GM23338 (cell line): ENCODE results near the gene MS4A18. TPM values are rescaled to one million over a fixed set of nuclear protein-coding genes. Genes with fewer than 3 reads are reported as not detected.

Experiments
- ATAC-seq: fragments of 200-7000 bp; cut with Tn5 transposase; 3 replicates; pipeline ENCODE4 v1.9.1; 2020
- DNase-seq: peaks from one replicate; pipeline ENCODE4 v3.0.0-alpha.2; 2015; ENCODE audit warnings: low spot score
- H2AFZ ChIP-seq: fragments of 200-600 bp; sonication (generic); 2 replicates; pipeline ENCODE4 v1.8.0; 2016; ENCODE audit warnings: antibody characterized with exemption, mild to moderate bottlenecking, moderate library complexity
- H3F3A ChIP-seq: fragments of 200-600 bp; sonication (generic); replicated peaks from 2 replicates; pipeline ENCODE4 v1.8.0; 2017; ENCODE audit warnings: antibody characterized with exemption, mixed run types, low read depth
- H3K27ac ChIP-seq: fragments of 200-600 bp; sonication (generic); 2 replicates; pipeline ENCODE4 v1.6.1; 2016; ENCODE audit warnings: low read depth
- H3K27me3 ChIP-seq: fragments of 200-600 bp; sonication (generic); 2 replicates; pipeline ENCODE4 v1.8.0; 2016; ENCODE audit warnings: mild to moderate bottlenecking, mixed run types, moderate library complexity; ENCODE audit not compliant: insufficient read depth
- H3K36me3 ChIP-seq: fragments of 200-600 bp; sonication (generic); 2 replicates; pipeline ENCODE4 v1.8.0; 2016; ENCODE audit warnings: mild to moderate bottlenecking; ENCODE audit not compliant: insufficient read depth
- H3K4me1 ChIP-seq: fragments of 200-600 bp; sonication (generic); 2 replicates; pipeline ENCODE4 v1.8.0; 2016; ENCODE audit warnings: mild to moderate bottlenecking, moderate library complexity; ENCODE audit not compliant: insufficient read depth
- H3K4me2 ChIP-seq: fragments of 200-600 bp; sonication (generic); 2 replicates; pipeline ENCODE4 v1.7.1; 2017; ENCODE audit warnings: mixed run types
- H3K4me3 ChIP-seq: fragments of 200-600 bp; sonication (generic); 2 replicates; pipeline ENCODE4 v1.6.1; 2016; ENCODE audit warnings: mixed run types
- H3K79me2 ChIP-seq: fragments of 200-600 bp; sonication (generic); replicated peaks from 2 replicates; pipeline ENCODE4 v1.8.0; 2017; ENCODE audit warnings: mild to moderate bottlenecking; ENCODE audit not compliant: insufficient read depth
- H3K9me2 ChIP-seq: fragments of 200-600 bp; sonication (generic); 2 replicates; pipeline ENCODE4 v1.8.0; 2017; ENCODE audit not compliant: insufficient read depth
- H4K20me1 ChIP-seq: fragments of 200-600 bp; sonication (generic); replicated peaks from 2 replicates; pipeline ENCODE4 v1.8.0; 2017; ENCODE audit warnings: mild to moderate bottlenecking; ENCODE audit not compliant: insufficient read depth
- H3K27ac Mint-ChIP-seq: 2 replicates; pipeline ENCODE4 v1.8.0; 2020; ENCODE audit warnings: inconsistent platforms, mild to moderate bottlenecking, moderate library complexity, mixed read lengths
- H3K27me3 Mint-ChIP-seq: 3 replicates; pipeline ENCODE4 v1.8.0; 2022; ENCODE audit warnings: low read depth, mild to moderate bottlenecking, moderate library complexity, mixed read lengths, inconsistent platforms; ENCODE audit not compliant: insufficient read depth, poor library complexity
- H3K36me3 Mint-ChIP-seq: 3 replicates; pipeline ENCODE4 v1.8.0; 2021; ENCODE audit warnings: low read depth, mild to moderate bottlenecking, inconsistent platforms, moderate library complexity, mixed read lengths
- H3K4me1 Mint-ChIP-seq: 3 replicates; pipeline ENCODE4 v1.8.0; 2020; ENCODE audit warnings: mild to moderate bottlenecking, inconsistent platforms, mixed read lengths
- H3K4me3 Mint-ChIP-seq: 3 replicates; pipeline ENCODE4 v1.8.0; 2021; ENCODE audit warnings: moderate library complexity, mild to moderate bottlenecking, inconsistent platforms, mixed read lengths
- H3K9me3 Mint-ChIP-seq: 3 replicates; pipeline ENCODE4 v1.8.0; 2020; ENCODE audit warnings: moderate library complexity, mild to moderate bottlenecking, inconsistent platforms, mixed read lengths
- CREB1 ChIP-seq: fragments of 250-450 bp; sonication (Bioruptor Pico); IDR thresholded peaks from 2 replicates; pipeline ENCODE4 v1.5.0; 2020; ENCODE audit warnings: low read depth, mild to moderate bottlenecking, moderate library complexity
- EZH2 ChIP-seq: fragments of 200-600 bp; sonication (generic); IDR thresholded peaks from one replicate; pipeline ENCODE4 v1.8.0; 2017; ENCODE audit warnings: antibody characterized with exemption, mild to moderate bottlenecking, low read depth; ENCODE audit not compliant: unreplicated experiment
- JUNB ChIP-seq: IDR thresholded peaks from one replicate; pipeline ENCODE4 v1.6.1; 2016; ENCODE audit warnings: antibody characterized with exemption; ENCODE audit not compliant: unreplicated experiment
- NANOG ChIP-seq: IDR thresholded peaks from 2 replicates; pipeline ENCODE4 v1.6.1; 2016; ENCODE audit warnings: antibody characterized with exemption, borderline replicate concordance
- POLR2AphosphoS5 ChIP-seq: IDR thresholded peaks from 2 replicates; pipeline ENCODE4 v1.6.1; 2016; ENCODE audit warnings: antibody characterized with exemption, low read depth
- STAT1 ChIP-seq: IDR thresholded peaks from one replicate; pipeline ENCODE4 v1.6.1; 2016; ENCODE audit warnings: antibody characterized with exemption; ENCODE audit not compliant: unreplicated experiment
- ZNF114 ChIP-seq: fragments of 250-450 bp; sonication (Bioruptor Pico); IDR thresholded peaks from 2 replicates; pipeline ENCODE4 v1.5.0; 2020; ENCODE audit warnings: mild to moderate bottlenecking, moderate library complexity
- ZNF331 ChIP-seq: fragments of 250-450 bp; sonication (Bioruptor Pico); IDR thresholded peaks from 2 replicates; pipeline ENCODE4 v1.5.0; 2020; ENCODE audit warnings: low read depth, mild to moderate bottlenecking, moderate library complexity
- polyA plus RNA-seq: library from polyadenylated mRNA; unstranded; fragments of >200 nt; fragmentation: Nextera tagmentation; extraction: Ambion mirVana; gene quantifications from 2 replicates; pipeline ENCODE4 v1.2.1, GENCODE V29; 2016
- total RNA-seq: library from RNA; depleted of rRNA; stranded (reverse); fragments of >200 nt; shearing (Covaris generic); gene quantifications from 2 replicates; pipeline ENCODE4 v1.2.3, GENCODE V29; 2014
- TF ChIP-seq, protein P1 (sequence below), 2 experiments: fragments of 200-600 bp in 1 of 2; sonication (generic) in 1 of 2; conservative IDR thresholded peaks; 2 replicates each; pipeline versions ENCODE4 v1.5.1 to v1.6.1; 2016 to 2017; ENCODE audit warnings: antibody characterized with exemption in 2 of 2, low read depth in 2 of 2, mild to moderate bottlenecking in 2 of 2, moderate library complexity in 1 of 2
- TF ChIP-seq, protein P2 (sequence below): IDR thresholded peaks from 2 replicates; pipeline ENCODE4 v1.6.1; 2016; ENCODE audit warnings: antibody characterized with exemption

MS4A18 gene
- total and polyA plus RNA-seq, 2 experiments from 2014 or later, result not detected

DNA sequence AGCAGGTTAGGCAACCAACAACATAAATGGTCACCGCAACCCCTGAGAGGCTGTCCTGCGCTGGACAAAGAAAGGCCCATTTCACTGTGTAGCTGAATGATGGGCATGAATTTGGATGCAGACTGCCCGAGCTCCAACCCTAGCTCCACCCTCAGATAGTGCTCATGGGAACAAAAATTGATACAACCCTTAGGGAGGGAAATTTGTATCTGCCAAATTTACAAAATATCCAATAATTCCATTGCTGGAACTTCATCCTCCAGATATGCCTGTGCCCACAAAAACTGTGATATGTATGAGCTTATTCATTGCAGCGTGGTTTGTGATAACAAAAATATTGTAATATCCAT is 23.1 kb upstream of the MS4A18 start:
- ATAC-seq (no peak), DNase-seq (no peak)
- Mint-ChIP-seq H3K4me1 (peaks cover 10% of the 10 kb centered on the region; the same call in 2 of the 3 replicates), H3K27me3 (no peaks in the 10 kb centered on the region), H3K9me3 (no peaks in the 10 kb centered on the region), H3K36me3 (no peaks in the 10 kb centered on the region), H3K27ac (no peak overlapping the region), H3K4me3 (no peak overlapping the region)
- no peaks in the 10 kb centered on the region for H3K36me3 ChIP-seq
- H2AFZ ChIP-seq, result peak overlapping the region; percentile 98
- H3K9me2 ChIP-seq, result no peaks in the 10 kb centered on the region
- no peak overlapping the region for H3K4me2 ChIP-seq
- H3K79me2 ChIP-seq, result no peaks in the 10 kb centered on the region
- no peak overlapping the region for H3K27ac ChIP-seq
- H3K4me1 ChIP-seq, result no peaks in the 10 kb centered on the region
- TF ChIP-seq JUNB (no peak), STAT1 (no peak)
- TF ChIP-seq, protein P1, sequence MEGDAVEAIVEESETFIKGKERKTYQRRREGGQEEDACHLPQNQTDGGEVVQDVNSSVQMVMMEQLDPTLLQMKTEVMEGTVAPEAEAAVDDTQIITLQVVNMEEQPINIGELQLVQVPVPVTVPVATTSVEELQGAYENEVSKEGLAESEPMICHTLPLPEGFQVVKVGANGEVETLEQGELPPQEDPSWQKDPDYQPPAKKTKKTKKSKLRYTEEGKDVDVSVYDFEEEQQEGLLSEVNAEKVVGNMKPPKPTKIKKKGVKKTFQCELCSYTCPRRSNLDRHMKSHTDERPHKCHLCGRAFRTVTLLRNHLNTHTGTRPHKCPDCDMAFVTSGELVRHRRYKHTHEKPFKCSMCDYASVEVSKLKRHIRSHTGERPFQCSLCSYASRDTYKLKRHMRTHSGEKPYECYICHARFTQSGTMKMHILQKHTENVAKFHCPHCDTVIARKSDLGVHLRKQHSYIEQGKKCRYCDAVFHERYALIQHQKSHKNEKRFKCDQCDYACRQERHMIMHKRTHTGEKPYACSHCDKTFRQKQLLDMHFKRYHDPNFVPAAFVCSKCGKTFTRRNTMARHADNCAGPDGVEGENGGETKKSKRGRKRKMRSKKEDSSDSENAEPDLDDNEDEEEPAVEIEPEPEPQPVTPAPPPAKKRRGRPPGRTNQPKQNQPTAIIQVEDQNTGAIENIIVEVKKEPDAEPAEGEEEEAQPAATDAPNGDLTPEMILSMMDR (conservative IDR thresholded peaks at IDR 0.05; ENCODE audit: low read depth in 2 of 2), result no peak; a peak in 1 of 4 replicates
- H3F3A ChIP-seq, result no peaks in the 10 kb centered on the region
- no peaks in the 10 kb centered on the region for H4K20me1 ChIP-seq
- H3K4me3 ChIP-seq, result no peak overlapping the region
- H3K27me3 ChIP-seq, result no peaks in the 10 kb centered on the region

DNA sequence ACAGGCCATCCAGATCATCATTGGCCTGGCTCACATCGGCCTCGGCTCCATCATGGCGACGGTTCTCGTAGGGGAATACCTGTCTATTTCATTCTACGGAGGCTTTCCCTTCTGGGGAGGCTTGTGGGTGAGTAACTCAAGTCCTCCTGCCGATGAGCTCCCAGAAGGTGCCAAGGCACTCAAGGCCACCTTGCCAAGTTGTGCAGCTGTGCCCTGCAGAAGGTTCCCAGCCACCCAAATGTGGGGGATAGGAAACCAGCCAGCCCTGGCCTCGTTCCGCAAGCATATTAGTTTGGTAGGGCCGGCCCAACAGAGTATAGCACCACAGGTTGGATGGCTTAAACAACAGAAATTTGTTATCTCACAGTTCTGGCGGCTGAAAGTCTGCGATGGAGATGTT is 21.1 kb upstream of the MS4A18 start:
- Histone ChIP-seq H3K27me3 (no peaks in the 10 kb centered on the region), H2AFZ (no peak overlapping the region), H3K36me3 (no peaks in the 10 kb centered on the region), H3K4me1 (no peaks in the 10 kb centered on the region), H3F3A (no peaks in the 10 kb centered on the region), H3K79me2 (no peaks in the 10 kb centered on the region), H3K27ac (no peak overlapping the region), H3K4me3 (no peak overlapping the region), H4K20me1 (no peaks in the 10 kb centered on the region), H3K9me2 (no peaks in the 10 kb centered on the region), H3K4me2 (no peak overlapping the region)
- H3K4me3 Mint-ChIP-seq, result no peak overlapping the region
- H3K27ac Mint-ChIP-seq, result no peak overlapping the region
- no peaks in the 10 kb centered on the region for H3K9me3 Mint-ChIP-seq
- no peak for DNase-seq
- ATAC-seq, result no peak
- H3K27me3 Mint-ChIP-seq, result no peaks in the 10 kb centered on the region
- TF ChIP-seq ZNF331 (CRISPR knock-in tag) (no peak), STAT1 (no peak), CREB1 (CRISPR knock-in tag) (no peak)
- TF ChIP-seq, protein P2, sequence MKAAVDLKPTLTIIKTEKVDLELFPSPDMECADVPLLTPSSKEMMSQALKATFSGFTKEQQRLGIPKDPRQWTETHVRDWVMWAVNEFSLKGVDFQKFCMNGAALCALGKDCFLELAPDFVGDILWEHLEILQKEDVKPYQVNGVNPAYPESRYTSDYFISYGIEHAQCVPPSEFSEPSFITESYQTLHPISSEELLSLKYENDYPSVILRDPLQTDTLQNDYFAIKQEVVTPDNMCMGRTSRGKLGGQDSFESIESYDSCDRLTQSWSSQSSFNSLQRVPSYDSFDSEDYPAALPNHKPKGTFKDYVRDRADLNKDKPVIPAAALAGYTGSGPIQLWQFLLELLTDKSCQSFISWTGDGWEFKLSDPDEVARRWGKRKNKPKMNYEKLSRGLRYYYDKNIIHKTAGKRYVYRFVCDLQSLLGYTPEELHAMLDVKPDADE, result no peak
- H3K4me1 Mint-ChIP-seq, result peaks cover 10% of the 10 kb centered on the region; the same call in 2 of the 3 replicates
- no peaks in the 10 kb centered on the region for H3K36me3 Mint-ChIP-seq

DNA sequence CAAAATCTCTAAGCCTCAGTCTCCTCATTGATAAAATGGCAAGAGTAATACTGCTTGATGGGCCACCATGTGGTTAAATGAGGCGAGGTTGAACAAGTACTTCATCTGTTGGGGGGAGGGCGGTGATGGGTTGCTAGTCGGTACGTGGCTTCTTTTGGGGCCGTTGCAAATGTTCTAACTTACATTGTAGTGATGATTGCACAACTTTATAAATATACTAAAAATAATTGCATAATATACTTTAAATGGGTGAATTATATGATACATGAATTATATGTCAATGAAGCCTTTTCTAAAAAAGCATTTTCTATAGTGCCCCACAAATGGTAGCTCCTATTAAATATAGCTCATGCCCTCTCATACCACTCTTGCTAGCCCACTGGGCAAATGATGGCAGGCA is 18.6 kb upstream of the MS4A18 start:
- Histone ChIP-seq H4K20me1 (no peaks in the 10 kb centered on the region), H2AFZ (no peak overlapping the region), H3K4me3 (no peak overlapping the region), H3K79me2 (no peaks in the 10 kb centered on the region), H3K27me3 (no peaks in the 10 kb centered on the region), H3K36me3 (no peaks in the 10 kb centered on the region; the same call in 1 of the 2 replicates), H3F3A (no peaks in the 10 kb centered on the region), H3K4me2 (no peak overlapping the region), H3K27ac (no peak overlapping the region), H3K4me1 (no peaks in the 10 kb centered on the region), H3K9me2 (peaks cover 3% of the 10 kb centered on the region; the same call in 1 of the 2 replicates)
- no peak for ATAC-seq
- Mint-ChIP-seq H3K9me3 (no peaks in the 10 kb centered on the region), H3K36me3 (no peaks in the 10 kb centered on the region), H3K27ac (no peak overlapping the region), H3K27me3 (peaks cover 3% of the 10 kb centered on the region), H3K4me1 (peaks cover 7% of the 10 kb centered on the region; the same call in 2 of the 3 replicates), H3K4me3 (no peak overlapping the region)
- no peak for DNase-seq
- TF ChIP-seq, protein P2, result no peak
- TF ChIP-seq NANOG, result no peak
- no peak for TF ChIP-seq EZH2
- TF ChIP-seq POLR2AphosphoS5, result no peak
- TF ChIP-seq CREB1 (CRISPR knock-in tag), result no peak
- TF ChIP-seq ZNF114 (CRISPR knock-in tag), result no peak
